ENCODE measurements around the gene PLXNB1. TPM values are rescaled to one million over a fixed set of nuclear protein-coding genes. Genes with fewer than 3 reads are reported as not detected.

Gene PLXNB1
- total RNA-seq, 2 donors from 2014 or later = 175 to 216 TPM

DNA sequence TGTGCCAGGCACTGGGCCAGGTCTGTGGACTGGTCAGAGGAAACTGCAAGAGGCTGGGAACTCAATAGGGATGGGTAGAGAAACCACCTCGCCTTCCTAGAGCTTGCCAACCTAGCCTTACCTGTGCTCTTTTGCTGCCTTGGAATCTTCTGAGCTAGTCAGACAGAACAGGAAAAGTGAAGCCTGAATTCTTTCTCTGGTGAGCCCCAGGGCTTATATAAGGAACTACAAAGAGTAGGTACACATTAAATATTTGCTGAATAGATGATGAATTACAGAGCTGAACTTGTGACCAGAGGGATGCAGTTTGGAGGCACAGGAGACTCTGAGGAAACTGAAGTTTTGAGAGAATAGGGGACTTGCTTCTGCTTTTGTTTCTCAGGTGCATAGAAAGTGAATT lies 73.5 kb downstream of the PLXNB1 start:
- no peaks in the 10 kb centered on the region for H3K4me1 ChIP-seq (ENCODE audit: control insufficient read depth, insufficient read depth, low read length)
- H3K4me3 Mint-ChIP-seq = no peak overlapping the region
- no peaks in the 10 kb centered on the region for H3K36me3 ChIP-seq (ENCODE audit: control insufficient read depth, insufficient read depth, low read length)
- no peak overlapping the region for H3K27ac ChIP-seq (ENCODE audit: low read depth, low read length)
- peaks cover 48% of the 10 kb centered on the region for H3K27me3 Mint-ChIP-seq (ENCODE audit: insufficient read depth)
- no peak overlapping the region for H3K27ac Mint-ChIP-seq
- no peak for DNase-seq
- H3K9ac ChIP-seq (ENCODE audit: extremely low read depth, low read length, poor library complexity, severe bottlenecking) = no peak overlapping the region
- H3K9me3 Mint-ChIP-seq = peaks cover 5% of the 10 kb centered on the region
- TF ChIP-seq, protein P1, sequence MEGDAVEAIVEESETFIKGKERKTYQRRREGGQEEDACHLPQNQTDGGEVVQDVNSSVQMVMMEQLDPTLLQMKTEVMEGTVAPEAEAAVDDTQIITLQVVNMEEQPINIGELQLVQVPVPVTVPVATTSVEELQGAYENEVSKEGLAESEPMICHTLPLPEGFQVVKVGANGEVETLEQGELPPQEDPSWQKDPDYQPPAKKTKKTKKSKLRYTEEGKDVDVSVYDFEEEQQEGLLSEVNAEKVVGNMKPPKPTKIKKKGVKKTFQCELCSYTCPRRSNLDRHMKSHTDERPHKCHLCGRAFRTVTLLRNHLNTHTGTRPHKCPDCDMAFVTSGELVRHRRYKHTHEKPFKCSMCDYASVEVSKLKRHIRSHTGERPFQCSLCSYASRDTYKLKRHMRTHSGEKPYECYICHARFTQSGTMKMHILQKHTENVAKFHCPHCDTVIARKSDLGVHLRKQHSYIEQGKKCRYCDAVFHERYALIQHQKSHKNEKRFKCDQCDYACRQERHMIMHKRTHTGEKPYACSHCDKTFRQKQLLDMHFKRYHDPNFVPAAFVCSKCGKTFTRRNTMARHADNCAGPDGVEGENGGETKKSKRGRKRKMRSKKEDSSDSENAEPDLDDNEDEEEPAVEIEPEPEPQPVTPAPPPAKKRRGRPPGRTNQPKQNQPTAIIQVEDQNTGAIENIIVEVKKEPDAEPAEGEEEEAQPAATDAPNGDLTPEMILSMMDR (conservative IDR thresholded peaks at IDR 0.05) = no peak
- 80 to 88% methylated on average over 1 of the region's 1 CpG for WGBS, 2 experiments (ENCODE audit: insufficient coverage in 1 of 2, insufficient read length in 1 of 2)
- H3K4me3 ChIP-seq (ENCODE audit: low read length) = no peak overlapping the region
- no peaks in the 10 kb centered on the region for H3K4me1 Mint-ChIP-seq
- peaks cover 20% of the 10 kb centered on the region for H3K27me3 ChIP-seq (ENCODE audit: control insufficient read depth, insufficient read depth, low read length, poor library complexity, severe bottlenecking)
- H3K9me3 ChIP-seq (ENCODE audit: control insufficient read depth, low read length) = no peaks in the 10 kb centered on the region
- H3K36me3 Mint-ChIP-seq (ENCODE audit: low read depth) = no peaks in the 10 kb centered on the region

DNA sequence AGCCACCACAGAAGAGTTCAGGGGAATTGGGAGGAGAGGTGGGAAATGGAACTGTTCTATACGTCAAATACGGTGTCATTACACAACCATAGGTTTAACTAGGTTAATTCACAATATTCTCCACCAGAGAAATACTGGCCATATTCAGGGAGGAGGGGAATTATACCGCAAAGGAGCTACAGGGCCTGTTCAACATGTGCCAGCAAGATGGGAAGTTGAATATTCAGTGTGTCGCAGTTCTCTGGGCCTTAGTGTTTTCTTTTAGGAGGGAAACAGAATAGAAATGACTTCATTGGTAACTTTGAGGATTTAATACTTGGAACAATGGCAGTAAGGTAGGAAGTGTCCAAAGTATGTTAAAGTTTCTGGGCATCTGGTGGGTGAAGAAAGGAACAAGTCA lies 75.9 kb downstream of the PLXNB1 start:
- no peaks in the 10 kb centered on the region for H3K36me3 ChIP-seq (ENCODE audit: control insufficient read depth, insufficient read depth, low read length)
- Mint-ChIP-seq H3K4me3 (no peak overlapping the region), H3K36me3 (ENCODE audit: low read depth) (no peaks in the 10 kb centered on the region), H3K4me1 (no peaks in the 10 kb centered on the region), H3K27me3 (ENCODE audit: insufficient read depth) (peaks cover 48% of the 10 kb centered on the region), H3K27ac (no peak overlapping the region), H3K9me3 (no peaks in the 10 kb centered on the region)
- H3K27me3 ChIP-seq (ENCODE audit: control insufficient read depth, insufficient read depth, low read length, poor library complexity, severe bottlenecking) = peaks cover 35% of the 10 kb centered on the region
- TF ChIP-seq, protein P1 (conservative IDR thresholded peaks at IDR 0.05) = no peak
- no peak overlapping the region for H3K4me3 ChIP-seq (ENCODE audit: low read length)
- 92 to 100% methylated on average over 1 to 2 of the region's 4 CpGs for WGBS, 2 experiments (ENCODE audit: insufficient coverage in 1 of 2, insufficient read length in 1 of 2)
- H3K4me1 ChIP-seq (ENCODE audit: control insufficient read depth, insufficient read depth, low read length) = no peaks in the 10 kb centered on the region
- no peak for DNase-seq
- no peak overlapping the region for H3K9ac ChIP-seq (ENCODE audit: extremely low read depth, low read length, poor library complexity, severe bottlenecking)
- no peak overlapping the region for H3K27ac ChIP-seq (ENCODE audit: low read depth, low read length)
- H3K9me3 ChIP-seq (ENCODE audit: control insufficient read depth, low read length) = no peaks in the 10 kb centered on the region

Other genes starting within 250 kb of the PLXNB1 start
- 10 to 100 TPM; 40.4 to 50.9 TPM for gene CDC25A, start 241.7 kb downstream of the PLXNB1 start, total RNA-seq
- not detected for gene CAMP, start 206.6 kb downstream of the PLXNB1 start, total RNA-seq
- gene ZNF589, start 189.0 kb downstream of the PLXNB1 start, total RNA-seq = 10 to 100 TPM; 39.0 to 44.3 TPM
- 10 to 100 TPM; 27.7 to 30.2 TPM for gene NME6, start 128.7 kb downstream of the PLXNB1 start, total RNA-seq
- not detected for gene SPINK8, start 96.4 kb downstream of the PLXNB1 start, total RNA-seq
- 1 to 10 TPM in 1 of 2 donors, under 1 TPM in 1; 0.13 to 1.4 TPM for gene FBXW12, start 57.9 kb downstream of the PLXNB1 start, total RNA-seq
- gene CCDC51, start 10.0 kb upstream of the PLXNB1 start, total RNA-seq = 10 to 100 TPM; 14.5 to 14.6 TPM
- gene TMA7, start 10.2 kb upstream of the PLXNB1 start, total RNA-seq = 100 to 1,000 TPM; 290 to 326 TPM
- gene ATRIP, start 16.7 kb upstream of the PLXNB1 start, total RNA-seq = 10 to 100 TPM; 11.7 to 16.1 TPM
- gene SHISA5, start 74.1 kb upstream of the PLXNB1 start, total RNA-seq = 100 to 1,000 TPM; 192 to 193 TPM
- gene PFKFB4, start 126.7 kb upstream of the PLXNB1 start, total RNA-seq = 10 to 100 TPM; 12.6 to 19.0 TPM
- gene UCN2, start 133.7 kb upstream of the PLXNB1 start, total RNA-seq = not detected
- 10 to 100 TPM; 15.7 to 16.6 TPM for gene COL7A1, start 165.2 kb upstream of the PLXNB1 start, total RNA-seq
- gene UQCRC1, start 179.6 kb upstream of the PLXNB1 start, total RNA-seq = 100 to 1,000 TPM; 231 to 289 TPM
- under 1 TPM in 1 of 2 donors, not detected in 1; 0.57 TPM for gene TMEM89, start 191.7 kb upstream of the PLXNB1 start, total RNA-seq
- gene SLC26A6, start 205.4 kb upstream of the PLXNB1 start, total RNA-seq = 10 to 100 TPM; 65.1 to 75.6 TPM
- 10 to 100 TPM; 20.7 to 30.1 TPM for gene CELSR3, start 232.8 kb upstream of the PLXNB1 start, total RNA-seq

All from endodermal cell (in vitro differentiated cells).